GM19351 (cell line): ENCODE data around the gene ADGRL3.

Experiments used
- ATAC-seq: cut with Tn5 transposase; IDR thresholded peaks from one replicate; pipeline ENCODE4 v1.9.1; 2021; ENCODE audit warnings: mild to moderate bottlenecking, moderate library complexity; ENCODE audit not compliant: unreplicated experiment

The ADGRL3 gene

DNA sequence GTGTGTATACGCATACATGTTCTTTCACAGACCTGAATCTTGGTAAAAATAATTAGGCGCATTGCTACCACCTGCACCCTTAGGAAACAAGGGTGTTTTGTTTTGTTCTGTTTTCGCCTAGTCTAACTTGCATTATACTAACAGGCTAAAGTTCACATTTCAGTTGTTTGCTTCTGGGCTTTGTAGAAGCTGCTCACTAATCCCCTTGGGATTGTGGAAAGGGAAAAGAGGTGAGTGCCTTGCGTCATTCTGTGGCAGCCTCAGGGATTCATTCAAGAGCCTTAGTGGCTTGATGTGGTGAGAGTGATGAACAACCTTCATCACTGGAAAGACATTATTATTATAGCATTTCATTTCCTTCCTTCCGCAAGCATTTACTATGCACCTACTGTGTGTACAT, 331.1 kb downstream of the ADGRL3 start:
- no peak for ATAC-seq

DNA sequence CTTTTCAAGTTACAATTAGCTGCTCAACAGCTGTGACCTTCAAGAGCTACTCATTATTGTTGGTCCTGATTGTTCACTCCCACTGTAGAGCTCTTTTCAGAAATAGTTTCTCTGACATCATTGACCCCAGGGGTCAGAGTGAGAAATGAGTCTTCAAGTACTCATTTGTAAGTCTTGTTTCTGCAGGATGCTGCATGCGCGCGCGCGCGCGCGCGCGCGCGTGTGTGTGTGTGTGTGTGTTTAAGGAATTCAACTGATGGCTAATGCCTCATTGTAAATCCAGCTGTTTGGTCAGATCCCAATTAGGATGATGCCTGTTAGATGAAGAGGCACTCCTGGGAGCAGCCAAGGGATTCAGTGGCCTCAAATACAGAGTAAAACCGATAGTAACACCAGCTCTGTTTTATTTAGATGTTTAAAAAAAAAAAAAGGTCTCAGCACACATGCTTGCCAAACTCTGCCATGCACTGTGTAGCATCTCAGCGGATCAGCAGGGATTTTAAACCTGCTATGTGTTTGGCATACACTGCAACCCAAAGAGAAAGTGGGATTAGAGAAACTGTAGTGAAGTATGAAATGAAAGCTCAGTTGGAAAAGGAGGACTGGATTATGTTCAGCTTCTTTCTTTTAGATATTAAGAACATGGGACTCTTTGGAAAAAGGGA, 332.3 kb downstream of the ADGRL3 start:
- no peak for ATAC-seq

DNA sequence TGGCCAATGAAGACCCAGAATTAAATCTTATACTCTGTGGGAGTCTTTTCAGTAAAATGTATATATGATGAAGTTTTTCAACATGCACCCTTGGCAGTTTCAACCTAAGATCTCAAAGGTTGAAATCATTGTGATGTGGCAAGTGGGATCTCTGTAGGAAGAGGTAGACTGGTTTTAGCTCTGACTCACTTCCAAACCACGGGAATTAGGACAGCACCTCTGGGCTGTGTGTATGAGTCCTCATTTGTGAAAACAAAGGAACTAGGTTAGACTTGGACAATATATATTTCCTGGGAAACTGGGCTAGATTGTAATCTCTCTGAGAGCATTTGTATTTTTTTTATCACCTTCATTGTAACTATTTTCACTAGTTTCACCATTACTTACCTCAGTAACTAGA, 333.0 kb downstream of the ADGRL3 start:
- no peak for ATAC-seq

DNA sequence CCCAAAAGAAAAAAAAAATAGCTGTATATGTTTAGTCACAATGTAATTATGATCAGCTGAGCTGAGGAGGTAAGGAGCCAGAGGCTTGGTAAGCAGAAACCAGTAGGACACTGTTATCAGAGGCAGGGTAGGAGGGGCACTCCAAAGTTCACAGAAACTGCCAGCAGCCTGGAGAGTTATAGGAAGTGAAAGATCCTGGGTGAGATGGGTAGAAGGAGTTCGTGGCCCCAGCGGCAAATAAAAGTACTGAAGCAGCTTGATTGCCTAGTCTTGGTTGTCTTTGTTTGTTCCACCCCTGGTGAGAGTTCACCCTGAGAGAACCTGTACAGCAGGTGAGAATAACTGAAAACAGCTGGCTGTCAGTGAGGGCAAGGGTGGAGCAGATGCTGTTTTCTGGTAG, 340.8 kb downstream of the ADGRL3 start:
- ATAC-seq = no peak

DNA sequence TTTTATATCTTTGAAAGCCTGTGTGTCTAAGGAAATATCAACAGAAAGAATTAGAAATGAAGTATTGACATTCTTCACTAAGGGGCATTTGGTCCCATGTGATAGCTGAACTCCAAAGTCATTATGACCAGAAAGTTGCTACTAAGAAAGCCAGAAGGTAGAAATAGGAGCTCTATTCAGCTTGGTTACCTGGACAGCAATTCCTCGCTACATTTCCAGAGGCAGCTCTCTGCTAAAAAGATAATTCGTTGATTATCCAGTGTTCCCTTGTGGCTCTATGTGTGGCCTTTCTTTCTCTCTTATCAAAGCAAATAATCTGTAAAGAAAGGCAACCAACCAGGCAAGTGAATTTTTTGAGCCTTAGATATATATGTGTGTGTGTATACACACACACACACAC, 341.3 kb downstream of the ADGRL3 start:
- no peak for ATAC-seq

DNA sequence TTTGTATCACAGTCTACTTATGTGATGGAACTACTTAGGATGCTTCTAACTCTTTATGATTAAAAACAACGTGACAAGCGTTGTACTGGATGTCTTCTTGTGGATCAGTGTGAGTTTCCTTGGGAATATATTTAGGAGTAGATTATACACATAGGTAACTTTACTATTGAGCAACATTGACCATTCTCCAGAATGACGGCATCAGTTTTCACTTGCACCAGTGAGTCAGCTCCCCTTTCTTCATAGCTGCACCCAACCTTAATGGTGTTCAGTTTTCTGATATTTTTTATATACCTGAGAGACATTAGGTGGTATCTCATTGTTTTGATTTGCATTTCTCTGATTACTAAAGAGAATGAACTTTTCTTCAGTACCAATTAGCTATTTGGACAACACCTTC, 343.9 kb downstream of the ADGRL3 start:
- no peak for ATAC-seq

DNA sequence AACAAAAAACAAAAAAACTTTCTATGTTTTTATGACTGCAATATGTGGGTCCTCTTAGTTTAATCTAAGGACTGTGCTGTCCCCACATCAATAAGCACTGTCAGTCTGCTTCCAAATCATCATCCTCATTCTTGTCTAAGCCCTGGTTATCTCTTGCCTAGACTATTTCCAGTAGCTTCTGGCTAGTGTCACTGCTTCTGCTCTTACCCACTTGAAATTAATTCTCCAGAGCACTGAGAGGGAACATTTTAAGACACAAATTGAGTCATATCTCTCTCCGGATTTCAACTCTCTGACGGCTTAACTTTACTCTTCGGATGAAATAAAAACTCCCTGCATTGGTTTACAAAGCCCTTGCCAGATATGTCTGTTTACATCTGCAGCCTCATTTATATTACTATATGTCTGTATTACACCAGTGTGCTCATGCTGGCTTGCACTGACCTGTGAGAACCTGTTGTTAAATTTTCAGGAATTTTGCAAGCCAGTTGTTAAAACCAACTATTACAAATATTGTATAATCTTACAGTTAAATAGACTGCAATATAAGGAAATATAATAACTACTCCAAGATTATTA, 345.9 kb downstream of the ADGRL3 start:
- ATAC-seq = no peak

DNA sequence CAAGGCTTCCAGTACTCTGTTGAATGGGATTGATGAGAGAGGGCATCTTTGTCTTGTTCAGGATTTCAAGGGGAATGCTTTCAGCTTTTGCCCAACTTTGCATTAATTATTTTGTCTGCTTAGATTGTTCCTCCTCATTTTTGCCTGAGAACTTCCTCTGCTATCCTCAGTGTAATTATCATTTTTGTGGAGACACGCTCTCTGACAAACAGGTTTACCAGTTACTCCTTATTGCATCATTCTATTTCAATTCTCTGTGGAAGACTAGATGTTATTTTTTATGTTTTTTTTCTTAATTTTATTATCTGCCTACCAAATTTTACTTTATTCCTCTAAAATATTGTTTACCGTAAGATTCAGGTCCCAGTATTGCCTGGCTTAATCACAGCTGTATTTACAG, 349.2 kb downstream of the ADGRL3 start:
- ATAC-seq = no peak

DNA sequence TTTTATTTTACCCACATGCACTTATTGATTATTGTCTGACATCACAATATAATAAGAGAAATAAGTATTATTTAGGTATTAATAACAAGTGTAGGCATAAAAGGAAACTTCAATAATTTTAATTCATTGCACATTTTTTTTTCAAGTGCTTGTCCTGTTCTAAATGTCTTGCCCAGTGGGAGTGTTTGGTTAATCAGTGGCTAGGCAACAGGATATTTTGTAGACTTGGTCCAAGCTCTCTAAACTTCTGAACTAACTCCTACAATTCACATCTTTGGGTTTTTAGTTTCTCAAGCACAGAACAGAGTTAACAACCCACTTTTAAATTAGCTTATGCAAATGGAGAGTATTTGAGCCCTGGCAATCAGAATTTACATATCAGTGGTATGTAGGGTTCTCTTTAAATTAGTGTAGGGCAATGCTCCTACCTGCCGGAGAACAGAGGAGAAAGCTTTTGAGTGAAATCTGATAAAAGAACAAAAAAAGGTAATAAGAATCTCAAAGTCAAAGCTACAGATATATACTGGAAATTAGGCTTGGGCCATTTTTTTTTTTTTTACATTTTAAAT, 353.5 kb downstream of the ADGRL3 start:
- no peak for ATAC-seq

DNA sequence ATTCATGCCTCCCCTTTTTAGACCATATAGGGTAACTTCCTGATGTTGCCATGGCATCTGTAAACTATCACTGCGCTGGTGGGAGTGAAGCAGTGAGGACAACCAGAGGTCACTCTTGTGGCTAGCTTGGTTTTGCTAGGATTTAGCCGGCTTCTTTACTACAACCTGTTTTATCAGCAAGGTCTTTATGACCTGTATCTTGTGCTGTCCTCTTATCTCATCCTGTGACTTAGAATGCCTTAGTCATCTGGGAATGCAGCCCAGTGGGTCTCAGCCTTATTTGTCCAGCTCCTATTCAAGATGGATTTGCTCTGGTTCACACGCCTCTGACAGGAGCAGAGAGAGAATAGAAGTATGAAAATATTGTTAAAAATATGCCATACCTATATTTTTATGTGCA, 355.7 kb downstream of the ADGRL3 start:
- no peak for ATAC-seq

DNA sequence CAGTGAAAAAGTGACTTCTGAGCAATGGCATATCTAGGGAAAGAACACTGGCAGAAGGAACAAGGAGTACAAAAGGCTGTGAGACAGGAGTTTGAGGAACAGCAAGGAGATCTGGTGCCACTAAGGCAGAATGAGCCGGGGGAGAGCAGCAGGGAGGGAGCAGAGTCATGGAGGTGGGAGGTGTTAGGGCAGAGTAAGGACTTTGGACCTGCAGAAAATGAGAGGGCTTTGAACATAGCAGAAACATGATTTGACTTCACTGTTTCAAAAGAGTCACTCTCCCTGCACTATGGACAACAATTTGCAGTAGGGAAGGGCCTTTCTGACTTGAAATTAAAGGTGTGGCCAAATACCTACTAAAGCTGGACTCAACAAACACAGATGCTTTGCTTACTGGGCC, 356.2 kb downstream of the ADGRL3 start:
- ATAC-seq = no peak

DNA sequence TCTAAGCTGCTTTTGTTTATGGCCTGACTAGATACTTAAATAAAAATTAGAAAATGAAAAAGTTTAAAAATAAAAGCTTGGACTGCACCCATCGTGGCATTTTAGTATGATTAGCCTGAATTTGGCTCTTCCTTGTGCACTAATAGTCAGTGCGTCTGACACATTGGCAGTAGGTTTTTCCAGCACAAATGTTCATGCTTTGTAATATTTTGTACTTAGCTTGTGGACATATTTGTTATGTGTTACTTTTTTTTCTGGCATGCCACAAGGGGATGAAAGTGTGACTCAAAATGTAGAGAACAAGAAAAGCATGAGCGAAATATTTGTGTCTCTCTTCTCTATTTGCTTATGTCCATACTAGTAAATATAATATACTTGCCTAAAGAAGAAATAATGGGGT, 359.3 kb downstream of the ADGRL3 start:
- ATAC-seq = no peak

DNA sequence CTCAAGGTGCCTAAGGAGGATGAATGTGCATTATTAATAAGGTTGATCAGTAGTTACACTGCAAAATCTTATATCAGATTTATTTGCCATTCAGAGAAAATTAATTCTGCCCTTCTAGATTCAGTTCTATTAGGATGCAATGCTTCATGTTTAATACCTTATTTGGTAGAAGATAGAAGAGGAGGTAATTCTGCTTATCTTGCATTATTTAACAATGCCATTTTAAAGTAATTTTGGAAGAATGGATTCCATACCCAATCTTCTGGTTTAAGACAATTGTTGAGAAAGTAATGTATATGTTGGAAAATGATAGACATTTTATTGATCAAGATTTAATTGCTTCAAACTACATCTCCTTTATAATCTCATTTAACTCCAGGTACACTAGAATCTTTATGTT, 360.9 kb downstream of the ADGRL3 start:
- ATAC-seq = no peak

DNA sequence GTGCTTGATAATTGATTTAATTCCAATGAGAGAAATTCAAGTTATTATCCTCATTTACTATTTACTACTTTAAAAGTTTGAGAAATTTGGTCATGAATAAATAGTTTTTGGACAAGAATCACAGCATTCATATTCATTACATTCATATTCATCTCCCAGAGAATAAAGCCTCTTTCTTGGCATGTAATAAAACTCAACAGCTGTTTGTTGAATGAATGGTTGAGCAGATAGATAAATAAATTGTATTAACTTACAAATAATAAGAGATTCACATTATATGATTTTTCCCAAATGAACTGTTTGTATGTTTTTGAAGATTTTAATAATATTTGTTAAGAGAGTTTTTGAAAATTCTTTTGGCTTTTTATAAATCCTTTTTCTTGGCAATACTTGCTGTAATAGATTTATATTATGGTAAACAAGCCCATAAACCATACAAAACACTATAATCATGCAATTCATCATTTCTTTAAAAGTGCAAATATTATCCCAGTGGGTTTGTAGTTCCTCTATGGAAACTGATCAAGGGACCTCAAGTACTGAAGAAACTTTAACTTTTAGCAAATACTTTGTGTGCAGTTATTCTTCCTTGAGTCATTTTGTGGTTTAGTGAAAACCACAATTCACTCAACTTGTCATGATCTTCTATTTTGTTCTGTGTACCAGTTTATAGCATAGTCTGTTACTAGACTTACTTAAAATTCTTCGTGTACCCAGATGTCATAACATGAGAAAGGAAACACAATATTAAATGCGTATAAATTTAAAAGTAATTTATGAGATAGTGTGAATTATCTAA, 371.8 kb downstream of the ADGRL3 start:
- no peak for ATAC-seq

DNA sequence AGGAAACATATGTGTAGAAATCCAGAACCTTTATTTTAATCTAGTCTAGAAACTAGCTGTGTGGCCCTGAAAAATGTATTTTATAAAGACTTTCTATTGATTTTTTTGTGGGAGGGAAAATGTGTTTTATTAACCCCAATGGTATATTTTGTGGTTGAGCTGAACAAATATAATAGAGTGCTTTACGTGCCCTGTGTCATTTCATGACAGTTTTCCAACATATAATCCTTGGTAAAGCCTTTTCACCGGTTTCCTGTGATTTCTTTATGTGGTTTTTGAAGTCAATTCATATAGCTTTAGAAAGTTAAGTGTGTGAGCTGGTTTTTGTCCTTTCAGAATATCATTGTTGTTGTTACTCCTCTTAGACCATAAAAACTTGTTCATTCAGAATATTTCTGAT, 375.7 kb downstream of the ADGRL3 start:
- ATAC-seq = no peak

DNA sequence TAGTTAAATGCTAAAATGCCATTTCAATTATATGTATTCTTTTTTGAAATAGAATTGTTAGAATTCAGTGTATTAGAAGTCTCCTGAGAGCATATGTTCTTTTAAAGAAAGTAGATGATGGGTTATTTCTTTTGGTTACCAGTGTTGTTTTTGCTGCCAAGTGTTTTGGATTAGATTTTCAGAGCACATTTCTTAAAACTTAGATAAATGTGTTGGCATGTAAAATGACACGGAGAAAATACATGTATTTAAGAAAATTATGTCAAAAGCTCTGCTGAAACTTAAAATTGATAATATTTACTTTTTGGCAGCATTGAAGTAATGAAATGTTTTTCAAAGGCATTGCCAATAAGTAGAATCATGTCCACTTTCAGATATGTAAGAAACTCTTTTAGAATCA, 379.7 kb downstream of the ADGRL3 start:
- no peak for ATAC-seq

DNA sequence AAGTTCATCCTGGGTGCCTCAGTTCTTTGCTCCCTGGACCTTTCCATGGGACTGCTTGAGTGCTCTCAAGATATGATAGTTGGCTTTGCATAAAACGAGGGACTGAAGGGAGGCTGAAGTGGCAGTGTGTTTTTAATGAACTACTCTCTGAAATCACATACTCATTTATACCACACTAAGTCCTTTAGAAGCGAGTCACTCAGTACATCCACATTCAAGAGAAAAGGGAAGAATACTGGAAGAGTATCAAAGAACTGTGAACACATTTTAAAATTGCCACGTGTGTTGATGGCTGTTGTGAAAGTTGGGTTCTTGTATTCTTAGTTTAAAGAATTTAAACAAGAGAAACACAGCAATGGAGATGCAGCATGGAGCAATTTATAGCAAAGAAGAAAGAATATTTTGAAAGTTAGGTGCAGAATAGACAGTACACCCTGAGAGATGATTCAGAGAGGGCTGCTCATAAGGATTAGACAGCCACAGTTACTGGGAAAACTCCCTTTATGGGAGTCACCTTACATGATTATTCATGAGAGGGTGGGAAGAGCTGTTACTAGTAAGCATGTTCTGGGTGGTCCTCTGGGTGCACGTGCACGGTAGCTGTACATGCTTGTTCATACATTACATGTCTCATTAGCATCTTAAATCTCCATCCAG, 380.7 kb downstream of the ADGRL3 start:
- no peak for ATAC-seq

DNA sequence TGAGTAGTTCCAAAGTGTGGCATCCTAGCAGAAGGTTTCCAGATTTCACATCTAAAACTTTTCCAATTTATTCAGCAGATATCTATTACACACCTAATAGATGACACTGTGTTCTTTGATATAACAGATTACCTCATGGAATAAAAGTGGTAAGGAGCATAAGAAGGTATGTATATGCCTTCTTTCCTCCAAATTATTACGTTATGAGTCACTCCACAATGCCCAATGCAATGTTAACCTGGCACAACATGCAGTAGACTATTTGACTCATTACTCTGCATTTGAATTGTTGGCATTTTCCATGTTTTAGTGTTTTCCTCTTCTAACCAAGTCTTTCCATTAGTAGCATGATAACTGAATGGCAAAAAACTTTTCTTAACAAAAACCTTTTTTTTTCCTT, 383.6 kb downstream of the ADGRL3 start:
- ATAC-seq = no peak

DNA sequence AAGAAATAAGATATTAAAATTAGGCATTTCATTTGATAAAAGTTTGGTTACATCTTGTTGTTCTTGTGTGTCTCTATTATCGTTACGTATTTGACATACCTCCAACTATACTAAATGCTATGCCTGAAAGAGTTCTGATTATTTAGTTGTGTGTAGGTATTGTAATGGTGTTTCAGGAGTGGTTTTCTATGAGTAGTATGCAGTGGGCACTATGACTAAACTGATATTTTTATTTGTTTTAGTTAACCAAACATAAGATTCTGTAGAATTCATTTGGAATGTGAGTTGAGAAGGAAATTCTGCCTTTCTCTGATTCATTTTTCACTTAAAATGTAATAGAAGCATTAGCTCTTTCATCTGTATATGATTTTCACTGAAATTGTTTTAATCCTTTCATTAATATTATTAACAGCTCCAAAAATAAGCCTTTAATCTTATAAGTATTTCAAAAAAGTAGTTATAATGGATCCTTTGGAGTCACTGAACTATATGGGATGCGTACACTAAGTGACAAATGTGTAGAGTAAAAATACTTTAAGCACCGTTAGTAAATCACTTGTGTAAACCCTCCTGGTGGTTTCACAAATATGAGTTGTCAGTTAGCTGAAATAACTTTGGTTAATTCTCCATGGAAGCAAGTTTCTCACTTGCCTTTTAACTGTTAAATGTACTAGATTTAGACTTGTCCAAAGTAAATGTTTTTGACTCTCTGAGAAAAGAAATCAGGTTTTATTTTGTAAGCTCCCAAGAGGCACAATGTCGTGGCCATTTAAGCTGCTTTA, 388.7 kb downstream of the ADGRL3 start:
- no peak for ATAC-seq

DNA sequence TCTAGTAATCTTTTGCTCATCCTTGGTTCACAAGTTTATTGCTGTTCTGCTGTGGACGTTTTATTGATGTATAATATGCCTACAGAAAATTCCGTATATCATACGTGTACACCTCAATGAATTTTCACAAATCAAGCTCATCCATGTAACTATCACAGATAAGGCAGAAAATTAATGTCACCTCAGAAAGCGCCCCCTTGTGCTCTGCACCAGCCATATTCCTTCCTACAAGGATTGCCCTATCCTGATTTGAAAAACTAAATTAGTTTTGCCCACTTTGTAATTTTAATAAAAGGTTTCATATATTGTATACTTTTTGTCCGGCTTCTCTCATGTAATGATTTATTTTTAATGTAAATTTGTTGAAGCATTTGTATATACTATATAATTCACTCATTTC, 390.8 kb downstream of the ADGRL3 start:
- ATAC-seq = no peak
